GM12878 (cell line): ENCODE results near the gene PTPRD.

Experiments used
- BRCA1 ChIP-seq: IDR thresholded peaks from 2 replicates; pipeline ENCODE4 v1.6.1; 2011; ENCODE audit warnings: low read depth, low read length, improper control_type of control experiment
- CHD2 ChIP-seq: IDR thresholded peaks from 2 replicates; pipeline ENCODE4 v1.6.1; 2011; ENCODE audit warnings: low read depth, low read length, improper control_type of control experiment, borderline replicate concordance
- CREB1 ChIP-seq: IDR thresholded peaks from 2 replicates; pipeline ENCODE4 v1.6.1; 2012; ENCODE audit warnings: low read depth, mild to moderate bottlenecking, inconsistent platforms
- CTCF ChIP-seq, 3 experiments: IDR thresholded peaks in 2 of 3; conservative IDR thresholded peaks in 1 of 3; 2 replicates each; pipeline ENCODE4 v1.5.1; 2011; ENCODE audit warnings: low read depth in 3 of 3, low read length in 3 of 3, mild to moderate bottlenecking in 3 of 3, control low read depth in 2 of 3, moderate library complexity in 2 of 3, inconsistent platforms in 1 of 3, mixed read lengths in 1 of 3; ENCODE audit not compliant: control insufficient read depth in 2 of 3, insufficient read depth in 1 of 3; ENCODE audit errors: extremely low read depth in 1 of 3
- DPF2 ChIP-seq: fragments of 450-650 bp; IDR thresholded peaks from 2 replicates; pipeline ENCODE4 v1.6.1; 2017; ENCODE audit warnings: mild to moderate bottlenecking
- FOS ChIP-seq: IDR thresholded peaks from 3 replicates; pipeline ENCODE4 v1.6.1; 2011; ENCODE audit warnings: borderline replicate concordance; ENCODE audit not compliant: insufficient read length; ENCODE audit errors: extremely low read depth
- HSF1 ChIP-seq: fragments of 150-350 bp; IDR thresholded peaks from 2 replicates; pipeline ENCODE4 v1.6.1; 2014; ENCODE audit warnings: mild to moderate bottlenecking, low read depth, low read length
- JUND ChIP-seq: IDR thresholded peaks from 2 replicates; pipeline ENCODE4 v1.6.1; 2012; ENCODE audit warnings: low read depth, mild to moderate bottlenecking, low read length, improper control_type of control experiment, moderate library complexity
- RAD21 ChIP-seq: IDR thresholded peaks from 2 replicates; pipeline ENCODE4 v1.6.1; 2011; ENCODE audit warnings: mild to moderate bottlenecking, low read depth, low read length, moderate library complexity; ENCODE audit not compliant: insufficient read depth
- REST ChIP-seq: IDR thresholded peaks from 2 replicates; pipeline ENCODE4 v1.6.1; 2012; ENCODE audit warnings: mild to moderate bottlenecking, low read depth, low read length
- RFX5 ChIP-seq: IDR thresholded peaks from 2 replicates; pipeline ENCODE4 v1.6.1; 2011; ENCODE audit warnings: low read depth, low read length, improper control_type of control experiment
- SP1 ChIP-seq: IDR thresholded peaks from one replicate; pipeline ENCODE4 v1.6.1; 2011; ENCODE audit warnings: low read depth, low read length
- SREBF1 ChIP-seq: IDR thresholded peaks from 2 replicates; pipeline ENCODE4 v1.6.1; 2012; ENCODE audit warnings: mild to moderate bottlenecking, low read length
- TAF1 ChIP-seq: IDR thresholded peaks from 2 replicates; pipeline ENCODE4 v1.6.1; 2011; ENCODE audit warnings: mild to moderate bottlenecking, low read depth, low read length, borderline replicate concordance

- TF ChIP-seq REST (no peak), SP1 (no peak), CTCF (IDR thresholded peaks at IDR 0.05 in 2 of 3, conservative IDR thresholded peaks at IDR 0.05 in 1 of 3; ENCODE audit: control insufficient read depth in 2 of 3, extremely low read depth in 1 of 3, insufficient read depth in 1 of 3, low read depth in 3 of 3, low read length in 3 of 3) (no peak), SREBF1 (no peak), CHD2 (no peak), JUND (no peak), BRCA1 (no peak), RAD21 (no peak), FOS (no peak), CREB1 (no peak), HSF1 (no peak), DPF2 (no peak), RFX5 (no peak), TAF1 (no peak)
These were observed 1307.2 kb downstream of the PTPRD start for GRCh38 chr9:9305600-9305999.
